ENCODE data around the gene PPP1R9A. TPM values are rescaled to one million over a fixed set of nuclear protein-coding genes. Genes with fewer than 3 reads are reported as not detected.

The PPP1R9A gene
- total RNA-seq, 1 donor from 2014 or later: 30.6 TPM

DNA sequence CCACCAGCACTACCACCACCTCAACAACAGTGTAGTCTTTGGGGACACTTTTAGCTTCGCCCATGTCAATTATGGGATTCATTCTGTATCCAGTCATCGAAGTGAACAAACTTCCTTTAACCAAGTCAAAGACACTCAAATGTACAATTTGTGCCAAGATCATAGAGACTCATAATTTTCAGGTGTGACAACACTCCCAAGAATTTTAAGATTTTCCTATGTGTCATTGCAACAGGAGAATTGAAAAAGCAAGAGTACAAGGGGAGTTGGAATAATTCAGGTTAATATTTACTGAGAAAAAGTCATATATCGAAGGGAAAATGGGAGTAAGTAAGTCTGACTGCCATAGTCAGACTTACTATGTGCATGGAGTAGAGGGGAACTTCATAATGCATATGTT, 390.7 kb downstream of the PPP1R9A start:
- Histone ChIP-seq H3K4me3 (no peak overlapping the region), H3K4me1 (no peaks in the 10 kb centered on the region), H3K36me3 (no peaks in the 10 kb centered on the region), H3K27me3 (no peaks in the 10 kb centered on the region), H3K27ac (no peak overlapping the region), H3K9me3 (no peaks in the 10 kb centered on the region)
- TF ChIP-seq, protein P1, sequence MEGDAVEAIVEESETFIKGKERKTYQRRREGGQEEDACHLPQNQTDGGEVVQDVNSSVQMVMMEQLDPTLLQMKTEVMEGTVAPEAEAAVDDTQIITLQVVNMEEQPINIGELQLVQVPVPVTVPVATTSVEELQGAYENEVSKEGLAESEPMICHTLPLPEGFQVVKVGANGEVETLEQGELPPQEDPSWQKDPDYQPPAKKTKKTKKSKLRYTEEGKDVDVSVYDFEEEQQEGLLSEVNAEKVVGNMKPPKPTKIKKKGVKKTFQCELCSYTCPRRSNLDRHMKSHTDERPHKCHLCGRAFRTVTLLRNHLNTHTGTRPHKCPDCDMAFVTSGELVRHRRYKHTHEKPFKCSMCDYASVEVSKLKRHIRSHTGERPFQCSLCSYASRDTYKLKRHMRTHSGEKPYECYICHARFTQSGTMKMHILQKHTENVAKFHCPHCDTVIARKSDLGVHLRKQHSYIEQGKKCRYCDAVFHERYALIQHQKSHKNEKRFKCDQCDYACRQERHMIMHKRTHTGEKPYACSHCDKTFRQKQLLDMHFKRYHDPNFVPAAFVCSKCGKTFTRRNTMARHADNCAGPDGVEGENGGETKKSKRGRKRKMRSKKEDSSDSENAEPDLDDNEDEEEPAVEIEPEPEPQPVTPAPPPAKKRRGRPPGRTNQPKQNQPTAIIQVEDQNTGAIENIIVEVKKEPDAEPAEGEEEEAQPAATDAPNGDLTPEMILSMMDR (IDR thresholded peaks at IDR 0.05): no peak
- no peak for ATAC-seq
- no peak for DNase-seq
- intact Hi-C loops (cut with DNase I): no loop called here

DNA sequence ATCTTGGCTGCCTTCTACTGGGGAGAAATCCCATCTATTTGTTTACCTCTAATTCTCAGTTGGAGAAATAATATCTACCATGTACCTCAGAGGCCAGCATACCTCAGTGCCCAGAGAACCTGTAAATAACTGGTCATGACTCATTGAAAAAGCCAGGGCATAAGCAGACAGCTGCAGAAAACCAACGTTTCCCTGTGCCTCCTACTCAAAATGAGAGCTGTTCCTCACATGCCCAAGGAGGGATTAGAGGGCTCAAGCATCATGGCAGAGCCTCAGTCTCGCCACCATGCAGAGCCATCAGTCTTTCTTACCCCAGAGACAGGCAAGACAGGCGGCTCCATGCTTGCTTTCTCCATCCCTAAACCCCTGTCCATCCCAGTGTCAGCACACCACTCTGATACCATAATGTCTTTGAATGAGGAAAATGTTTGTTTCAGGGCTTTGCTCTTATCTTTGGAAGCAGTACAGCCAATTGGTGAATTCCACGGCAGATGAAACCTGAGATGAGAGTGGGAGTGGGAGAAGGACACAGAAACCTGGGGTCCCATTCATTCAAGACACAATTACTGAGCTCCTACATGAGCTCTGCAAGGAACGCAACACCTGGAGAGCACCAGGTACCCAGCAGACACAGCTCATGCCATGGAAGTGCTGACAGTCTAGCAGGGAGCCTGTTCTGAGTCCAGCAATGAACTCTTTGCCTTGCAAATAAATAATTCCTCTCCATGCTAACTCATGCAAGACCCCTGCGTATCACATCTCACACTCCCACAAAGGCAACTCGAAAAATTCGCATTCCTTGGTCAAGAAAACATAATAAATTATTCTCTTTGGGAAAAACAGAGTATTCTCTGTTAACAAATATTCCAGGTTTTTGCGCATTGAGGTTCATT, 395.9 kb downstream of the PPP1R9A start:
- Histone ChIP-seq H3K4me3 (no peak overlapping the region), H3K27me3 (no peaks in the 10 kb centered on the region), H3K27ac (no peak overlapping the region), H3K4me1 (no peaks in the 10 kb centered on the region), H3K9me3 (no peaks in the 10 kb centered on the region), H3K36me3 (no peaks in the 10 kb centered on the region)
- ATAC-seq (no peak), DNase-seq (no peak)
- TF ChIP-seq, protein P1 (IDR thresholded peaks at IDR 0.05): no peak
- intact Hi-C loops (cut with DNase I): no loop called here

DNA sequence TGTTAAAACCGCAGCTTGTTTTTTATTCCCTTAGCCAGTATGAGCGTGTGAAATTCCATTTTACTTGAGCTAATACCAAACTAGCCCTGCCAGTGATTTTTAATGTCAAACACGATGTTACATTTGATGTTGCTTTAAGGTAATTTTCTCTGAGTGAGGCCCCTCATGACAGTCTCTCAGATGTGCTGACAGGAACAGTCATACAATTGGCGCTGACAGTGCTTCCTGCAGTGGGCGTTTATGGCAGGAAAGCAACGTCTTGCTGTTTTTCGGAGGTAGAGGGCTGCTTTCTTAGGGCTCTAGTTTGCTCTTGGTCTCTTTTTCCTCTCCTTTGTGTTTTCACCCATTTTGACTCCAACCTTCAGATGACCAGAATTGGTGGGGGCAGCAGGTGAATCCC, 397.6 kb downstream of the PPP1R9A start:
- no peak for ATAC-seq
- Histone ChIP-seq H3K36me3 (no peaks in the 10 kb centered on the region), H3K27me3 (no peaks in the 10 kb centered on the region), H3K4me3 (no peak overlapping the region), H3K9me3 (no peaks in the 10 kb centered on the region), H3K27ac (no peak overlapping the region), H3K4me1 (no peaks in the 10 kb centered on the region)
- TF ChIP-seq, protein P1 (IDR thresholded peaks at IDR 0.05): no peak
- intact Hi-C loops (cut with DNase I): no loop called here
- no peak for DNase-seq

DNA sequence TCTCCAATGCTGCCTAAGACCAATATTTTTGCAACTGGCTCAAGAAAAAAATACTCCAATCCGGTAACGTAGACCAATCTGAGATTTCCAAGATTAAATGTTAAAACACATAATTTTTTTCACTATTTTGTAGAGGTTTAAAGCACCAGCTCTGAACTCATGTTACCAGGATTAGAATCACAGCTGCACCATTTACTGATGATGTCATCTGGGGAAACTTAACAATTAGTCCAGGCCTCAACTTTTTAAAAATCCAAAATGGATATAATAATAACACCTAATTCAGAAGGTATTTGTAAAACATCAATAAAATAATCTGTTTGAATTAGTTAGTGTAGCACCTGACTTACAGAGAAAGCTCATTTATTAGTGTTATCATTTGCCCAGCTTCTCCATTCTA, 402.6 kb downstream of the PPP1R9A start:
- Histone ChIP-seq H3K4me3 (no peak overlapping the region), H3K27me3 (no peaks in the 10 kb centered on the region), H3K4me1 (no peaks in the 10 kb centered on the region), H3K9me3 (no peaks in the 10 kb centered on the region), H3K36me3 (no peaks in the 10 kb centered on the region), H3K27ac (no peak overlapping the region)
- TF ChIP-seq, protein P1 (IDR thresholded peaks at IDR 0.05): no peak
- intact Hi-C loops (cut with DNase I): no loop called here
- ATAC-seq (no peak), DNase-seq (no peak)

DNA sequence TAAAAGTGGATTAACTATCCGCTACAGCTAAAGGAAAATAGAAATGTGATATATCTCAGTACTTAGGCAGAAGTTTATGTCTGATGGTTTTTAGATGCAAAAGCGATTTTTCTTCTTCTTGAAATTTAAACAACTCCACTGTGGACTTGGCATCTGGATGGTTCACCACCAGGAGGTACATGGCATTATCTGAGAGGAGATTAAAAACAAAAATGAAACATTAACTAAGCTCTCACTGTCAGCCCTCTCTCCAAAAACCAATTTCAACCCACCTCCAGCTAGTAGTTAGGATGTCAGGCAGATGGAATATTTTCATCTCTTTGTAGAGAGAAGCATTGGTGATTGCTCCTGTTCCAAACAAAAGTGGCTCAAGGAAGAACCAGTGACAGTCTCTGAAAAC, 404.0 kb downstream of the PPP1R9A start:
- Histone ChIP-seq H3K27ac (no peak overlapping the region), H3K27me3 (no peaks in the 10 kb centered on the region), H3K4me1 (no peaks in the 10 kb centered on the region), H3K9me3 (no peaks in the 10 kb centered on the region), H3K36me3 (no peaks in the 10 kb centered on the region), H3K4me3 (no peak overlapping the region)
- ATAC-seq (no peak), DNase-seq (no peak)
- TF ChIP-seq, protein P1 (IDR thresholded peaks at IDR 0.05): no peak
- intact Hi-C loops (cut with DNase I): no loop called here
